PFSK-1 (cell line): ENCODE measurements around the gene NFIC.

Source experiments
- FOXP2 ChIP-seq: optimal IDR thresholded peaks from 2 replicates; pipeline ENCODE3; 2011; ENCODE audit warnings: borderline replicate concordance, control low read depth, inconsistent platforms; ENCODE audit not compliant: insufficient read depth; ENCODE audit errors: extremely low read length, extremely low read depth
- POLR2AphosphoS5 ChIP-seq: IDR thresholded peaks from 2 replicates; pipeline ENCODE4 v1.6.1; 2012; ENCODE audit warnings: low read depth, mild to moderate bottlenecking, control low read depth, low read length, moderate library complexity
- SIN3A ChIP-seq: IDR thresholded peaks from 2 replicates; pipeline ENCODE4 v1.6.1; 2012; ENCODE audit warnings: mild to moderate bottlenecking, low read length, moderate library complexity, borderline replicate concordance; ENCODE audit not compliant: insufficient read depth
- TAF1 ChIP-seq: IDR thresholded peaks from 2 replicates; pipeline ENCODE4 v1.6.1; 2012; ENCODE audit warnings: low read length, control low read depth, borderline replicate concordance; ENCODE audit not compliant: insufficient read depth
- TF ChIP-seq, protein P1 (sequence below), 2 experiments: IDR thresholded peaks; 2 replicates each; pipeline versions ENCODE4 v1.6.1 to v1.8.0; 2011 to 2012; ENCODE audit warnings: low read depth in 2 of 2, low read length in 2 of 2, control low read depth in 1 of 2, inconsistent platforms in 1 of 2, mild to moderate bottlenecking in 1 of 2, moderate library complexity in 1 of 2; ENCODE audit not compliant: insufficient read depth in 1 of 2

Gene NFIC

DNA sequence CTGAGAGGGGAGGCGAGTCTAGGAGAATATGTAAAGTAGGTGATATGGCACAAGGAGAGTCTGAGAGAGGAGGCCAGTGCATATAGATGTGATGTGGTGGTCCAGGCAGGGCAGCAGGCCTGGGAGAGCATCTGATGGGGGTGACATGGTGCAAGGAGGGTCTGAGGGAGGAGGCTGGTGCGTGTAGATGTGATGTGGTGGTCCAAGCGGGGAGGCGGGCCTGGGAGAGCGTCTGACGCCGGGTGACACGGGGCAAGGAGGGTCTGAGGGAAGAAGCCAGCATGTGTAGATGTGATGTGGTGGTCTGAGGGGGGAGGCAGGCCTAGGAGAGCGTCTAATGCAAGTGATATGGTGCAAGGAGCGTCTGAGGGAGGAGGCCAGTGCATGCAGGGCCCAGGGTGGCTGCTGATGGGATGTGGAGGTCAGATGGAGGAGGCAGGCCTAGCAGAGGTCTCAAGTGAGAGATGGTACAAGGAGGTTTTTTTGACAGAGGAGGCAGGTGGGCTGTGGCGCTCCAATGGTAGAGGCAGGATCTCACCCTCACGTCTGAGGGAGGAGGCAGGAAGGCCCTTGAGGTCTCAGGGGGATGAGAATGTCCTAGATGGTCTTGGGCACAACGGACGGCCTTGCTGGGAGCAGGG is 16.2 kb downstream of the NFIC start:
- TF ChIP-seq TAF1, result no peak
- TF ChIP-seq, protein P1, sequence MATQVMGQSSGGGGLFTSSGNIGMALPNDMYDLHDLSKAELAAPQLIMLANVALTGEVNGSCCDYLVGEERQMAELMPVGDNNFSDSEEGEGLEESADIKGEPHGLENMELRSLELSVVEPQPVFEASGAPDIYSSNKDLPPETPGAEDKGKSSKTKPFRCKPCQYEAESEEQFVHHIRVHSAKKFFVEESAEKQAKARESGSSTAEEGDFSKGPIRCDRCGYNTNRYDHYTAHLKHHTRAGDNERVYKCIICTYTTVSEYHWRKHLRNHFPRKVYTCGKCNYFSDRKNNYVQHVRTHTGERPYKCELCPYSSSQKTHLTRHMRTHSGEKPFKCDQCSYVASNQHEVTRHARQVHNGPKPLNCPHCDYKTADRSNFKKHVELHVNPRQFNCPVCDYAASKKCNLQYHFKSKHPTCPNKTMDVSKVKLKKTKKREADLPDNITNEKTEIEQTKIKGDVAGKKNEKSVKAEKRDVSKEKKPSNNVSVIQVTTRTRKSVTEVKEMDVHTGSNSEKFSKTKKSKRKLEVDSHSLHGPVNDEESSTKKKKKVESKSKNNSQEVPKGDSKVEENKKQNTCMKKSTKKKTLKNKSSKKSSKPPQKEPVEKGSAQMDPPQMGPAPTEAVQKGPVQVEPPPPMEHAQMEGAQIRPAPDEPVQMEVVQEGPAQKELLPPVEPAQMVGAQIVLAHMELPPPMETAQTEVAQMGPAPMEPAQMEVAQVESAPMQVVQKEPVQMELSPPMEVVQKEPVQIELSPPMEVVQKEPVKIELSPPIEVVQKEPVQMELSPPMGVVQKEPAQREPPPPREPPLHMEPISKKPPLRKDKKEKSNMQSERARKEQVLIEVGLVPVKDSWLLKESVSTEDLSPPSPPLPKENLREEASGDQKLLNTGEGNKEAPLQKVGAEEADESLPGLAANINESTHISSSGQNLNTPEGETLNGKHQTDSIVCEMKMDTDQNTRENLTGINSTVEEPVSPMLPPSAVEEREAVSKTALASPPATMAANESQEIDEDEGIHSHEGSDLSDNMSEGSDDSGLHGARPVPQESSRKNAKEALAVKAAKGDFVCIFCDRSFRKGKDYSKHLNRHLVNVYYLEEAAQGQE (IDR thresholded peaks at IDR 0.05; ENCODE audit: insufficient read depth in 1 of 2, low read depth in 2 of 2, low read length in 2 of 2), result no peak
- TF ChIP-seq POLR2AphosphoS5, result no peak
- TF ChIP-seq FOXP2, result no peak
- no peak for TF ChIP-seq SIN3A

- no peak for TF ChIP-seq FOXP2
- TF ChIP-seq, protein P1 (IDR thresholded peaks at IDR 0.05; ENCODE audit: insufficient read depth in 1 of 2, low read depth in 2 of 2, low read length in 2 of 2), result no peak
Observed at GRCh38 chr19:3383121-3383722, 16.8 kb downstream of the NFIC start.

DNA sequence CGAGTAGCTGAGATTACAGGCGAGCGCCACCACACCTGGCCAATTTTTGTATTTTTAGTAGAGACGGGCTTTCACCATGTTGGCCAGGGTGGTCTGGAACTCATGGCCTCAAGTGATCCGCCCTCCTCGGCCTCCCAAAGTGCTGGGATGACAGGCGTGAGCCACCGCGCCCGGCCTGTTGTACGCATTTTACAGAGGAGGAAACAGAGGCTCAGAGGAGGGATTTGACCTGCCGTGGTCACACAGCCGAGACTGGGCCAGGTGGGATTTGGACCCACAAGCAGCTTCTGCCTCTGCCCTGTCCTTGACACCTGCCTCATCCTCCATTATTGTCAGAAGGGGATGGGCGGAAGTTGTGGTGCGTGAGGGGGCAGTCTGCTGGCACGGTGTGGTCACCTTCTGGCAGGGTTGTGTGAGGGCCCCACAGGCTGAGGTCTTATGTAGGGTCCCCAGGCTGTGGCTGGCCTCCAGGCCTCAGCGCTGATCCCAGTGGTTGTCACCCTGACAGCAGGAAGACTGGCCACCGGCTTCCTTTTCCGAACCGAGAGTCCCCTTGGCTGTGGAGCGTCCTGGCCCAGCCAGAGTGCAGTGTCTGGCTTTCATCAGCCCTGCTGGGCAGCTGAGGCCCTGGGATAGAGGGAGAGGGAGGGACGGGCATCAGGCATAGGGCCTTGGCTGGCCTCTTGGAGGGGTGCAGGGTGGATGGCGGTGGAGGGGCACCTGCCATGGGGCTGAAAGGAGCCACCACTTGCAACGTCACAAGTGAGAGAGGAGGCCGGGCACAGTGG is 20.3 kb downstream of the NFIC start:
- TF ChIP-seq, protein P1 (IDR thresholded peaks at IDR 0.05; ENCODE audit: insufficient read depth in 1 of 2, low read depth in 2 of 2, low read length in 2 of 2), result no peak
- no peak for TF ChIP-seq FOXP2
- TF ChIP-seq TAF1, result no peak
- no peak for TF ChIP-seq SIN3A
- no peak for TF ChIP-seq POLR2AphosphoS5

DNA sequence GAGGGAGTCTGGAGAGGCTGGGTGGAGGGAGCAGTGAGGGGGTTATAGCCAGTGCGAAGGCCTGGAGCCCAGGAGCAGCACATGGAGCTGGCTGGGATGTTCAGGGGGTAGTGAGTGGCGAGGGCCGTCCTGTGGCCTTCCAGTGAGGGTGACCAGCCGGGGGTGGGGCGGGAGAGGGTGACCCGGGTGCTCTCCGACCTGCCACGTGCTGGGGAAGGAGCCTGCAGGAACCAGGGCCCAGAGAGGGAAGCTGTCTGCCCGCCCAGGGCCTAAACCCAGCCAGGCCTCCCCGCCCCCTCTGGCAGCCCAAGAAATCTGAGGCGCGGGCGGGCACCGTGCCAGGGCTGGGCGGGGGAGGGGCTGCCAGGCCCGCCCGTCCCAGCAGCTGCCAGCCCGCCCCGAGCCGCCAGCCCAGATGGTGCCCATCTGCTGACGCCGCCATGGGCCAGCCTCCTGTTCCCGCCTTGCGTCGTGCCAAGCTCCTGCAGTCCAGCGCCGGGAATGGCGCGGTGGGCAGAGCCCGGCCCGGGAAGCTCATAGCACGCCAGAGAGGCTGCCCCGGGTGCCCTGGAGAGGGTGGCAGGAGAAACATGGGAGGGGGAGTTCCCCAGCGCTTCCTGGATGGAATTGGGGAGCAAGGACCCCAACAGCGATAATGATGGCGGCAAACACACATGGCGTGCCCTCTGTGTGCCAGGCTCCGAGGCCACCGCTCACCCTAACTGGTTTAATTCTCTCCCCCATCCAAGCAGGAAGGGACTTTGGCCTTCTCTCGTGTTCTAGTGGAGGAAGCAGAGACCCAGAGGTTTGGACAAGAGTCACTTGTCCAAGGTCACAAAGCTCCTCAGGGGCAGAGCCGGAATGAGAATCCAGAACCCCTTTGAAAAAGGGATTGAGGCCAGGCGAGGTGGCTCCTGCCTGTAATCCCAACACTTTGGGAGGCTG is 21.5 kb downstream of the NFIC start:
- TF ChIP-seq SIN3A, result no peak
- no peak for TF ChIP-seq TAF1
- TF ChIP-seq, protein P1 (IDR thresholded peaks at IDR 0.05; ENCODE audit: insufficient read depth in 1 of 2, low read depth in 2 of 2, low read length in 2 of 2), result no peak
- no peak for TF ChIP-seq POLR2AphosphoS5
- TF ChIP-seq FOXP2, result no peak
